22Rv1 (cell line): ENCODE data around the gene FAM111A.

Experiments
- ZFX ChIP-seq: fragments of 450-650 bp; IDR thresholded peaks from 2 replicates; pipeline ENCODE4 v1.6.1; 2017; ENCODE audit warnings: antibody characterized with exemption, borderline replicate concordance
- TF ChIP-seq, protein P1 (sequence below): fragments of 450-650 bp; IDR thresholded peaks from 2 replicates; pipeline ENCODE4 v1.5.1; 2017; ENCODE audit warnings: mild to moderate bottlenecking

GRCh38 chr11:59199546-59200422, 57.1 kb downstream of the FAM111A start:
- TF ChIP-seq, protein P1, sequence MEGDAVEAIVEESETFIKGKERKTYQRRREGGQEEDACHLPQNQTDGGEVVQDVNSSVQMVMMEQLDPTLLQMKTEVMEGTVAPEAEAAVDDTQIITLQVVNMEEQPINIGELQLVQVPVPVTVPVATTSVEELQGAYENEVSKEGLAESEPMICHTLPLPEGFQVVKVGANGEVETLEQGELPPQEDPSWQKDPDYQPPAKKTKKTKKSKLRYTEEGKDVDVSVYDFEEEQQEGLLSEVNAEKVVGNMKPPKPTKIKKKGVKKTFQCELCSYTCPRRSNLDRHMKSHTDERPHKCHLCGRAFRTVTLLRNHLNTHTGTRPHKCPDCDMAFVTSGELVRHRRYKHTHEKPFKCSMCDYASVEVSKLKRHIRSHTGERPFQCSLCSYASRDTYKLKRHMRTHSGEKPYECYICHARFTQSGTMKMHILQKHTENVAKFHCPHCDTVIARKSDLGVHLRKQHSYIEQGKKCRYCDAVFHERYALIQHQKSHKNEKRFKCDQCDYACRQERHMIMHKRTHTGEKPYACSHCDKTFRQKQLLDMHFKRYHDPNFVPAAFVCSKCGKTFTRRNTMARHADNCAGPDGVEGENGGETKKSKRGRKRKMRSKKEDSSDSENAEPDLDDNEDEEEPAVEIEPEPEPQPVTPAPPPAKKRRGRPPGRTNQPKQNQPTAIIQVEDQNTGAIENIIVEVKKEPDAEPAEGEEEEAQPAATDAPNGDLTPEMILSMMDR: no peak
- TF ChIP-seq ZFX: no peak
